ENCODE data around the gene SOS2.
A peak's percentile ranks its signal among the peaks of the same experiment; 100 is the strongest.
"Not testable (repeated sequence)": the region's sequence is repeated elsewhere in the genome, so short reads cannot be mapped to it uniquely, and the experiment has no call there.

SOS2 gene

GRCh38 chr14:50171895-50172294, 59.5 kb downstream of the SOS2 start:
- no peaks in the 10 kb centered on the region for H3K36me3 ChIP-seq (replicated peaks)
- H3K27me3 ChIP-seq (replicated peaks): no peaks in the 10 kb centered on the region
- no peak overlapping the region for H3K27ac ChIP-seq
- in situ Hi-C loops (cut with HindIII; ENCODE audit: low pct_ligation_motif_present, low sequenced_read_pairs): no loop called here
- no peak for TF ChIP-seq CTCF (IDR thresholded peaks at IDR 0.05; ENCODE audit: low read depth, low read length, missing control alignments)
- no peak overlapping the region for H3K4me3 ChIP-seq (ENCODE audit: low read depth, low read length)
- DNase-seq: no peak

GRCh38 chr14:50167381-50167780, 64.0 kb downstream of the SOS2 start:
- H3K4me3 ChIP-seq (ENCODE audit: low read depth, low read length); H3K27ac ChIP-seq; DNase-seq; in situ Hi-C loops (cut with HindIII; ENCODE audit: low pct_ligation_motif_present, low sequenced_read_pairs); H3K36me3 ChIP-seq (replicated peaks); H3K27me3 ChIP-seq (replicated peaks): not testable (repeated sequence)

GRCh38 chr14:50156111-50156510, 75.3 kb downstream of the SOS2 start:
- TF ChIP-seq CTCF (IDR thresholded peaks at IDR 0.05; ENCODE audit: low read depth, low read length, missing control alignments): no peak
- in situ Hi-C loops (cut with HindIII; ENCODE audit: low pct_ligation_motif_present, low sequenced_read_pairs): no loop called here
- peaks cover 10% of the 10 kb centered on the region for H3K36me3 ChIP-seq (replicated peaks)

GRCh38 chr14:50148799-50149198, 82.6 kb downstream of the SOS2 start:
- in situ Hi-C loops (cut with HindIII; ENCODE audit: low pct_ligation_motif_present, low sequenced_read_pairs): no loop called here
- Histone ChIP-seq H3K27ac (no peak overlapping the region), H3K27me3 (replicated peaks) (no peaks in the 10 kb centered on the region), H3K4me3 (ENCODE audit: low read depth, low read length) (no peak overlapping the region), H3K36me3 (replicated peaks) (peaks cover 14% of the 10 kb centered on the region)
- TF ChIP-seq CTCF (IDR thresholded peaks at IDR 0.05; ENCODE audit: low read depth, low read length, missing control alignments): no peak
- DNase-seq: no peak

More at GRCh38 chr14:50156111-50156510, 75.3 kb downstream of the SOS2 start:
- no peak overlapping the region for H3K27ac ChIP-seq
- no peak overlapping the region for H3K4me3 ChIP-seq (ENCODE audit: low read depth, low read length)
- no peak for DNase-seq
- H3K27me3 ChIP-seq (replicated peaks): no peaks in the 10 kb centered on the region

DNA sequence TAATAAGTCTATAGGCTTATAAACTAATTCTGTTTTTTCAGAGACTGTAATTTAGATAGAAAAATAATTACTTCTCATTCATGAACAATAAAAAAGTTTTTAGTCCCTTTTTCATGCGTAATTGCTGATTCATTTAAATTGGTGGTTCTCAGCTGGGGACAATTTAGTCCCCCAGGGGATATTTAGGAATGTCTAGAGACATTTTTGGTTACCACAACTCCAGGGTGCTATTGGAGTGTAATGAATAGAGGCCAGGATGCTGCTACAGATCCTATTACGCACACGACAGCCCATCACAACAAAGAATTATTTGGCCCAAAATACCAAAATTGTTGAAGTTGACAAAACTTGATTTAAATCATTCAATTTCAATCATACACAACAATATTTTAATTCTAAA, 92.2 kb downstream of the SOS2 start:
- peak; percentile 80 for DNase-seq
- TF ChIP-seq CTCF (IDR thresholded peaks at IDR 0.05; ENCODE audit: low read depth, low read length, missing control alignments): no peak
- Histone ChIP-seq H3K36me3 (replicated peaks) (peaks cover 7% of the 10 kb centered on the region), H3K27me3 (replicated peaks) (no peaks in the 10 kb centered on the region), H3K4me3 (ENCODE audit: low read depth, low read length) (no peak overlapping the region), H3K27ac (no peak overlapping the region)
- in situ Hi-C loops (cut with HindIII; ENCODE audit: low pct_ligation_motif_present, low sequenced_read_pairs): no loop called here

DNA sequence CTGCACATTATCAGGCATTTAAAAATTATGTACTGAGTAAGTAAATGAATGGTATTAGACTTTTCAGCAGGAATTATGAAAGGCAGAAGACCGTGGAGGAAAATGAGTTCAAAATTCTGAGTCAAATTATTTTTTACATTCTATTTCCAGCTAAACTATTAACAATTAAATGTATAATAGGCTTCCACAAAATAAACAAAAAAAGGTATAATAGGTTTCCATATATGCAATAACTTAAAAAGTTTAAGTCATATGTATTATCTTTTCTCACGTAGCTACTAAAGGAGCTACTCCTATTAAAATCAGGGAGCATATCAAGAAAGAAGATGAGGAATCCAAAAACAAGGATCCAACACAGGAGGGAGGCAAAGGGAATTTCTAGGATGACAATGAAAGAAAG, 103.6 kb downstream of the SOS2 start:
- H3K27ac ChIP-seq: no peak overlapping the region
- in situ Hi-C loops (cut with HindIII; ENCODE audit: low pct_ligation_motif_present, low sequenced_read_pairs): no loop called here
- DNase-seq: no peak
- H3K36me3 ChIP-seq (replicated peaks): peaks cover 9% of the 10 kb centered on the region
- TF ChIP-seq CTCF (IDR thresholded peaks at IDR 0.05; ENCODE audit: low read depth, low read length, missing control alignments): no peak
- no peak overlapping the region for H3K4me3 ChIP-seq (ENCODE audit: low read depth, low read length)
- no peaks in the 10 kb centered on the region for H3K27me3 ChIP-seq (replicated peaks)

Measured in brain microvascular endothelial cell (primary cell).